Measurements from ENCODE around the gene NOB1.

The NOB1 gene

GRCh38 chr16:69718111-69718764, 36.5 kb downstream of the NOB1 start:
- no peak for DNase-seq

GRCh38 chr16:69717066-69717465, 37.7 kb downstream of the NOB1 start:
- DNase-seq: no peak

DNA sequence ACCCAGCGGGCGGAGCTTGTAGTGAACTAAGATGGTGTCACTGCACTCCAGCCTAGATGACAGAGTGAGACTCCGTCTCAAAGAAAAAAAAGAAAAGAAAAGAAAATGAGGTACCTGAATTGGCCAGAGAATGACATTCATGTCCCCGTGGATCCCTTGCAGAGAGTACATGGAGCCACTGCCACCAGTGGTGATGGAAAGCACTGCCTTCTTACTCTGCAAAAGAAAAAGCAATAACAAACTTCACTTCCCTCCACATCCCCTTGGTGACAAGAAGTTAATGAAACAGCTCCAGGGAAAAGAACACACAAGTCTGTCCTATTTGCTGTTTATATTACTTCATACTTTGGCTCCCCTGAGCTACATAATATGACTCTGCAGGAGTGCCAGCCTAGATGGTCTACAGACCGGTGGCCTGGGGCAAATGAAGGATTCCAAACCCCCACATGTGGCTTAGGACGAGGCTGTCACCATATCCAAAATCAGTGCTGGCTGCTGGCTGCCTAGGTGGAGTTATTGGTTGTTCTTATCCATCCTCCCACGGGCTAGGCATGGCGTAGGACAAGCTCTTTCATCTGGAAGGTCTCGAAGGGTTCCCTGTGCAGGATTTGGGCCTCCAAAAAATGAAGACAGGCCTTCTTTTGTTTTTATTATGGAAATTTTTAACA, 41.7 kb downstream of the NOB1 start:
- DNase-seq: no peak

GRCh38 chr16:69712277-69712676, 42.4 kb downstream of the NOB1 start:
- DNase-seq: no peak

- no peak for DNase-seq
Observed at GRCh38 chr16:69711115-69711740, 43.5 kb downstream of the NOB1 start.

DNA sequence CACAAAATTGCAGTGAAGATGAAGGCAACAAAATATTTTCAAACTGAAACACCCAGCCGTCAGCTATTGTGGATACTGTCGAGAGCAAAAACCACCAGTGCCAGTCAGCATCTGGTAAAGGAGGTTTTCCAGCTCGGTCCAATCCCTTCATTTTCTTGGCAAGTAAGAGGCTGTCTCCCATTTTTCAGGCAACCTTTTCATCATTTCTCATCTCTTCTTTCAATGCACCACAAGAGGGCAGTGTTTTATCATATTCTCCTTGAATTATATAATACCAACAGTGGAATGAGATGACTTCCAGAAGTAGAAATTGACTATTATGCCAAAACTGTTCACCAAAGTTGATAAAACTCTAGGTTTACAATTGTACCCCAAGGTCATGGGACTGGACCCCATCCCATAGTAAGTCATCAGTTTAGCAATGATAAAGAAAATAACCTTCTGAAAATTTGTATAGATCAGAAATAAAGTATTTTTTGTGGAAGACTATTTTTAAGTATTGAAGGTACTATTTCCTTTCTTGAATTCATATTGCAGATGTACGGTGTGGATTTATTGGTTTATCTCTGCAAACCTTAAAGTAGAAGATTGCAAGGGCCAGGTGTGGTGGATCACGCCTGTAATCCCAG, 45.2 kb downstream of the NOB1 start:
- peak; percentile 33 to 60 for DNase-seq

- DNase-seq: no peak
Observed at GRCh38 chr16:69707920-69708683, 46.6 kb downstream of the NOB1 start.

DNA sequence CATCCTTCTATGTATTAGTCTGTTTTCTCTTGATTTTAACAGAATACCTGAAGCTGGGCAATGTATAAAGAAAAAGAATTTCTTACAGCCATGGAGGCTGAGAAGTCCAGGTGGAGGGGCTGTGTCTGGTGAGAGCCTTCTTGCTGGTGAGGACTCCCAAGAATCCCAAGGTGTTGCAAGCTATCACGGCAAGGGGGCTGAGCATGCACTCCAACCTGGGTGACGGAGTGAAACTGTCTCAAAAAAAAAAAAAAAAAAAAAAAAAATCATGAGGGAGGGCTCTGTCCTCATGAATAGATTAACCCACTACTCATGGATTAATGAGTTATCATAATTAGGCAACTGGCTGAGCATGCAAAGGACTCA, 47.8 kb downstream of the NOB1 start:
- no peak for DNase-seq

DNA sequence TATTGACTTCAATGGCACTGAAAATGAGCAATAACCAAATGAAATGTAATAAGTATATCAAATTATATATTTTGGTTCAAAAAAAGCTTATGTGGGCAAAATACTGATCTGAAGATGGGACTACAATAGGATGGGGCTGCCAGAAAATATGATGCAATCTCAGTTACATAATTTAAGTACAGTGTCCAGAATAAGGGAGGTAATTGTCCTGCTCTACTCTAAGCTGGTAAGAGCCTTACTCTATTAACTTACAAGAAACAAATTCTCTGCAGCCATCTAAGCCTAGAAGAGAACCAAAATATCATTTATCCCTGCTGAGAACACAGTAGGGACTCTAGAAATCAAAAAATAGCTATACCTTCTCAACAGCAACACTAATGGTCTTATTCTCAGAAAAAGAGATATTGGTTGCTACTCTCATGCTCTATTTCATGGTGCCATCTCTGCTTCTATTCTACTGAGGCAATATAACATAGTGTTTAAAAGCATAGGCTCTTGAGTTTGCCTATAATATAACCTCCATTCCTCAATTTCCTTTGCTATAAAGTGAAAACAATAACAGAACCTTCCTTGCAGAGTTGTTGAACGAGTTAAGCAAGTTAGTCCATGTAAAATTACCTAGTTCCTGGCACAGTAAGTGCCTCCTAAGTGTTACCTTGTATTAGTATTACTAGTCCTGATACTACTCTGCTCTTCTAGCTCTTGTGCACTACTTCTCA, 48.3 kb downstream of the NOB1 start:
- no peak for DNase-seq

DNA sequence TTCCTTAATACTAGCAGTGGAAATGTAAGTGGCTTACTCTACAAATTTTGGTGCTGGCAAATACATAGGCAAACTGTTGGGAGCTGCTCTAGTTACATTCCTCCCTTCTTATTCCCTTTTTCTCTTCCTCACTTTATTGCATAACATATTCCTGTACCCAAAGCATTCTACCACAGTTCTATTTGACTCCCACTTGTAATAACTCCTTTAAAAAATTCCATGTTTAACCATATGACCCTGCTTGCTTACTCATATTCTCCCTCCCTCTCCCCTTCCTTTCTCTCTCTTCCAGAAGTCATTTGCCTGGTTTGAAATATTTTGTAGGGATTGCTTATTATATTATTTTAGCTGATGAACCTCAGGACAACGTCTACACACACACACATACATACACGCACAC, 51.1 kb downstream of the NOB1 start:
- no peak for DNase-seq

- no peak for DNase-seq
Observed at GRCh38 chr16:69701866-69702265, 52.9 kb downstream of the NOB1 start.

- DNase-seq: no peak
Observed at GRCh38 chr16:69701452-69701851, 53.3 kb downstream of the NOB1 start.

- DNase-seq: no peak
Observed at GRCh38 chr16:69699915-69700314, 54.8 kb downstream of the NOB1 start.

DNA sequence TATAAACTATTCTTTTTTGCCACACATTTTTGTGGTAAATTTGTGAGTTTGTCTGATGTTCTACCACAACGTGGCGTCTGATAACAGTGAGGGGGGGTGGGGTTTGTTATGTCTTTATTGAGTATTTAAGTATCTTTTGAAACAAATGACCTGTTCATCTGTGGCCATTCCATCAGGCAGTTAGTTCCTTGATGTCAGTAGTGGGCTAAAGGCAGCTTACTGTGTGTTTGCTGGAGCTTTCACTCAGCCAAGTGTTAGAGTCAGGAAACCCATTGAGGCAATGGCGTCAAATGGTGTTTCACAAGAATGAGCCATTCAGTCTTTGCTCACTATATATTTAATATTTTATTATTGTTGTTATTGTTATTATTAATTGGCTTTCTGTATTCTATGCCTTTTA, 56.3 kb downstream of the NOB1 start:
- no peak for DNase-seq

GRCh38 chr16:69693916-69694315, 60.8 kb downstream of the NOB1 start:
- no peak for DNase-seq

DNA sequence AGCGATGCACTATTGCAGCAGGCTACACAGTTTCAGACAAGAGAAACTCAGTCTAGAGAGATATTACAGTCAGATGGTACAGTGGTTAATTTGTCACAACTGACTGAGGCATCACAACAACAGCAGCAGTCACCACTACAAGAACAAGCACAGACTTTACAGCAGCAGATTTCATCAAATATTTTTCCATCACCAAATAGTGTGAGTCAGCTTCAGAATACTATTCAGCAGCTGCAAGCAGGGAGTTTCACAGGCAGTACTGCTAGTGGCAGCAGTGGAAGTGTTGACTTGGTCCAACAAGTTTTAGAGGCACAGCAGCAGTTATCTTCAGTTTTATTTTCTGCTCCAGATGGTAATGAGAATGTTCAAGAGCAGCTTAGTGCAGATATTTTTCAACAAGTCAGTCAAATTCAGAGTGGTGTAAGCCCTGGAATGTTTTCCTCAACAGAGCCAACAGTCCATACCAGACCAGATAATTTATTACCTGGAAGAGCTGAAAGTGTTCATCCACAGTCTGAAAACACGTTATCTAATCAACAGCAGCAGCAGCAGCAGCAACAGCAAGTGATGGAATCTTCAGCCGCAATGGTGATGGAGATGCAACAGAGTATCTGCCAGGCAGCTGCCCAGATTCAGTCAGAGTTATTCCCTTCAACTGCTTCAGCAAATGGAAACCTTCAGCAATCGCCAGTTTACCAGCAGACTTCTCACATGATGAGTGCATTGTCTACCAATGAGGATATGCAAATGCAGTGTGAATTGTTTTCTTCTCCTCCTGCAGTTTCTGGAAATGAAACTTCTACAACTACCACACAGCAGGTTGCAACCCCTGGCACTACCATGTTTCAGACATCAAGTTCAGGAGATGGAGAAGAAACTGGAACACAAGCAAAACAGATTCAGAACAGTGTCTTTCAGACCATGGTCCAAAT, 62.5 kb downstream of the NOB1 start:
- no peak for DNase-seq

Data from NCI-H2081 (cell line).